Hepatocyte (in vitro differentiated cells): ENCODE results near the gene TPGS2. TPM values are rescaled to one million over a fixed set of nuclear protein-coding genes. Genes with fewer than 3 reads are reported as not detected.

Source experiments
- DNase-seq: peaks from one replicate; pipeline ENCODE4 v3.0.0-alpha.2; 2016; ENCODE audit warnings: low spot score
- H2AFZ ChIP-seq: fragments of 200-600 bp; sonication (generic); 2 replicates; pipeline ENCODE4 v1.6.0; 2016; ENCODE audit warnings: antibody characterized with exemption, mild to moderate bottlenecking
- H3K27ac ChIP-seq: fragments of 200-600 bp; sonication (generic); 2 replicates; pipeline ENCODE4 v1.5.1; 2016; ENCODE audit warnings: mild to moderate bottlenecking
- H3K27me3 ChIP-seq: fragments of 200-600 bp; sonication (generic); 2 replicates; pipeline ENCODE4 v1.6.1; 2016
- H3K36me3 ChIP-seq: fragments of 200-600 bp; sonication (generic); replicated peaks from 2 replicates; pipeline ENCODE4 v1.5.1; 2016; ENCODE audit warnings: low read depth; ENCODE audit not compliant: insufficient read depth
- H3K4me1 ChIP-seq: fragments of 200-600 bp; sonication (generic); 2 replicates; pipeline ENCODE4 v1.5.1; 2016; ENCODE audit warnings: mild to moderate bottlenecking, moderate library complexity; ENCODE audit not compliant: insufficient read depth
- H3K4me2 ChIP-seq: fragments of 200-600 bp; sonication (generic); 2 replicates; pipeline ENCODE4 v1.6.0; 2016
- H3K4me3 ChIP-seq: fragments of 200-600 bp; sonication (generic); 2 replicates; pipeline ENCODE4 v1.5.1; 2016; ENCODE audit warnings: mild to moderate bottlenecking
- H3K79me2 ChIP-seq: fragments of 200-600 bp; sonication (generic); 2 replicates; pipeline ENCODE4 v1.6.0; 2017; ENCODE audit warnings: mild to moderate bottlenecking
- H3K9me2 ChIP-seq: fragments of 200-600 bp; sonication (generic); replicated peaks from 2 replicates; pipeline ENCODE4 v1.6.0; 2017; ENCODE audit warnings: mild to moderate bottlenecking; ENCODE audit not compliant: insufficient read depth
- H3K9me3 ChIP-seq: fragments of 200-600 bp; sonication (generic); 2 replicates; pipeline ENCODE4 v1.5.1; 2016; ENCODE audit warnings: low read depth, mild to moderate bottlenecking
- H4K20me1 ChIP-seq: fragments of 200-600 bp; sonication (generic); 2 replicates; pipeline ENCODE4 v1.6.0; 2016; ENCODE audit warnings: mild to moderate bottlenecking; ENCODE audit not compliant: insufficient read depth, poor library complexity, severe bottlenecking
- CTCF ChIP-seq: fragments of 200-600 bp; sonication (generic); IDR thresholded peaks from 2 replicates; pipeline ENCODE4 v1.5.1; 2016; ENCODE audit warnings: antibody characterized with exemption, mild to moderate bottlenecking; ENCODE audit not compliant: poor library complexity
- EZH2 ChIP-seq: fragments of 200-600 bp; sonication (generic); IDR thresholded peaks from 2 replicates; pipeline ENCODE4 v1.6.1; 2016; ENCODE audit warnings: antibody characterized with exemption, mild to moderate bottlenecking, borderline replicate concordance
- EZH2phosphoT487 ChIP-seq: fragments of 200-600 bp; sonication (generic); IDR thresholded peaks from one replicate; pipeline ENCODE4 v1.6.1; 2018; ENCODE audit warnings: antibody characterized with exemption, mild to moderate bottlenecking, low read depth, moderate library complexity; ENCODE audit not compliant: unreplicated experiment, severe bottlenecking
- WGBS: methylation state at CpG from one replicate; pipeline ENCODE4 v1.1.6; 2016; ENCODE audit warnings: low lambda C conversion rate; ENCODE audit errors: missing lambda C conversion rate; 5-methylcytosine and 5-hydroxymethylcytosine counted together
- polyA plus RNA-seq: library from polyadenylated mRNA; unstranded; fragments of >200 nt; fragmentation: Nextera tagmentation; extraction: Ambion mirVana; gene quantifications from 2 replicates; pipeline ENCODE4 v1.2.1, GENCODE V29; 2016
- total RNA-seq: library from RNA; depleted of rRNA; stranded (reverse); fragments of >200 nt; gene quantifications from 2 replicates; pipeline ENCODE4 v1.2.3, GENCODE V29; 2014

Gene TPGS2
- total and polyA plus RNA-seq, 2 experiments from 2014 or later, result 57.0 to 83.0 TPM

GRCh38 chr18:36828157-36828629, 609 bp downstream of the TPGS2 start:
- H2AFZ ChIP-seq, result peak overlapping the region; percentile 91
- DNase-seq, result peak; percentile 55
- H4K20me1 ChIP-seq, result no peaks in the 10 kb centered on the region
- no peaks in the 10 kb centered on the region for H3K9me3 ChIP-seq
- H3K4me3 ChIP-seq, result peak overlapping the region; percentile 84
- TF ChIP-seq CTCF (no peak), EZH2 (no peak), EZH2phosphoT487 (no peak)
- H3K9me2 ChIP-seq, result no peaks in the 10 kb centered on the region
- 2% methylated on average over 18 of the region's 18 CpGs for WGBS
- peaks cover 15% of the 10 kb centered on the region for H3K4me1 ChIP-seq
- no peaks in the 10 kb centered on the region for H3K36me3 ChIP-seq
- H3K79me2 ChIP-seq, result peaks cover 44% of the 10 kb centered on the region
- H3K4me2 ChIP-seq, result peak overlapping the region; percentile 93
- H3K27me3 ChIP-seq, result no peaks in the 10 kb centered on the region
- H3K27ac ChIP-seq, result peak overlapping the region; percentile 88

GRCh38 chr18:36826556-36826955, 2.2 kb downstream of the TPGS2 start:
- Histone ChIP-seq H3K27ac (no peak overlapping the region), H3K79me2 (peaks cover 37% of the 10 kb centered on the region), H3K27me3 (no peaks in the 10 kb centered on the region), H3K4me1 (peaks cover 15% of the 10 kb centered on the region), H2AFZ (no peak overlapping the region), H3K4me3 (no peak overlapping the region), H3K9me3 (no peaks in the 10 kb centered on the region), H4K20me1 (no peaks in the 10 kb centered on the region), H3K9me2 (no peaks in the 10 kb centered on the region), H3K4me2 (no peak overlapping the region), H3K36me3 (no peaks in the 10 kb centered on the region)
- DNase-seq, result no peak
- WGBS, result 95% methylated on average over 3 of the region's 3 CpGs
- TF ChIP-seq EZH2, result no peak
- TF ChIP-seq EZH2phosphoT487, result no peak
- no peak for TF ChIP-seq CTCF

- H3K36me3 ChIP-seq, result no peaks in the 10 kb centered on the region
- peaks cover 15% of the 10 kb centered on the region for H3K4me1 ChIP-seq
- H3K27ac ChIP-seq, result no peak overlapping the region
- TF ChIP-seq EZH2phosphoT487, result no peak
- no peak for TF ChIP-seq CTCF
- peaks cover 27% of the 10 kb centered on the region for H3K79me2 ChIP-seq
- no peak overlapping the region for H3K4me3 ChIP-seq
- no peaks in the 10 kb centered on the region for H3K9me2 ChIP-seq
- no peaks in the 10 kb centered on the region for H4K20me1 ChIP-seq
- H3K27me3 ChIP-seq, result no peaks in the 10 kb centered on the region
- no peak overlapping the region for H3K4me2 ChIP-seq
- H2AFZ ChIP-seq, result no peak overlapping the region
- no peak for DNase-seq
- no peaks in the 10 kb centered on the region for H3K9me3 ChIP-seq
These were observed 3.3 kb downstream of the TPGS2 start for GRCh38 chr18:36825526-36825925.

- no peaks in the 10 kb centered on the region for H4K20me1 ChIP-seq
- H3K9me2 ChIP-seq, result no peaks in the 10 kb centered on the region
- no peak for DNase-seq
- H3K9me3 ChIP-seq, result no peaks in the 10 kb centered on the region
- no peaks in the 10 kb centered on the region for H3K27me3 ChIP-seq
- H3K27ac ChIP-seq, result no peak overlapping the region
- TF ChIP-seq EZH2phosphoT487 (no peak), EZH2 (no peak), CTCF (no peak)
- WGBS, result 91% methylated on average over 4 of the region's 4 CpGs
- no peaks in the 10 kb centered on the region for H3K36me3 ChIP-seq
- peaks cover 12% of the 10 kb centered on the region for H3K79me2 ChIP-seq
- H3K4me3 ChIP-seq, result no peak overlapping the region
- no peak overlapping the region for H3K4me2 ChIP-seq
- no peaks in the 10 kb centered on the region for H3K4me1 ChIP-seq
- no peak overlapping the region for H2AFZ ChIP-seq
These were observed 7.1 kb downstream of the TPGS2 start for GRCh38 chr18:36821681-36822080.
